ENCODE measurements around the gene PLXNA2. TPM values are rescaled to one million over a fixed set of nuclear protein-coding genes. Genes with fewer than 3 reads are reported as not detected.

PLXNA2 gene
- total RNA-seq, 2 donors from 2014 or later = 0.04 to 0.39 TPM

DNA sequence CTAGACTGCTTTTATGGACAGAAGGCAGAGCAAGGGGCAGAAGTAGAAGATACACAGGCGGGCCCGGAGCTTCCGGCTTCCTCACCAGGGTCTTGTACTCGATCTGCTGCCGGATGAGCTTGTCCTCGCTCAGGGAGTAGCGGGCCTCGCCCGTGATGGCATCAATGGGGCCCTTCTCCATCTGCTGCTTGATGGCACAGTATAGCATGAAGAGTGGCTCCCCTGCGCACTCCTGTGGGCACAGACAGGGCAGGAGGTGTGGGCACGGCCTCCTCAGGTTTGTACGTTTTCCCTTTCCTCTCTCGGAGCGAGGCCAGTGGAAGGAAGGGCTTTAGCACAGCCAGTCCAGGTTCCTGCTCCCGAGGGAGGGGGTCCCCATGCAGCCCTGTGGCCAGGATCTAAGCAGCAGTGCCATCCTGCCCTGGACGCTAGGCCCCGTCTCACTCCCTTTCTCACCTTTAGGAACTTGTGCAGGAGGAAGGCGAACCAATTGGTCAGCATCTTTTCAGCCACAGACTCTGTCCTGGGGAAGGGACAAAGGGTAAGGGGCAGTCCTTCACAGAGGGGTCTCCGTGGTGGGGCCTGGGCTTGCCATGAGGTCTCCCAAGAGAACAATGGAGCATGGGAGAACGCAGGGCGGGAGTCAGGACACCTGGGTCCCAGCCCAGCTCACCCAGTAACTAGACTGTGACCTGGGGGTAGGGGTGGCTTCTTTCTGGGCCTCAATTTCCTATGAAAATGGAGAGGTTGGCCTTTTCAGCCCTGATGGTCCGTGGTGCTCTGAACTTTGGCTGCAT is 204.4 kb downstream of the PLXNA2 start:
- Mint-ChIP-seq H3K9me3 (no peaks in the 10 kb centered on the region), H3K36me3 (no peaks in the 10 kb centered on the region), H3K27ac (no peak overlapping the region)
- no peak for DNase-seq (ENCODE audit: low spot score in 2 of 2)
- no peak for ATAC-seq

DNA sequence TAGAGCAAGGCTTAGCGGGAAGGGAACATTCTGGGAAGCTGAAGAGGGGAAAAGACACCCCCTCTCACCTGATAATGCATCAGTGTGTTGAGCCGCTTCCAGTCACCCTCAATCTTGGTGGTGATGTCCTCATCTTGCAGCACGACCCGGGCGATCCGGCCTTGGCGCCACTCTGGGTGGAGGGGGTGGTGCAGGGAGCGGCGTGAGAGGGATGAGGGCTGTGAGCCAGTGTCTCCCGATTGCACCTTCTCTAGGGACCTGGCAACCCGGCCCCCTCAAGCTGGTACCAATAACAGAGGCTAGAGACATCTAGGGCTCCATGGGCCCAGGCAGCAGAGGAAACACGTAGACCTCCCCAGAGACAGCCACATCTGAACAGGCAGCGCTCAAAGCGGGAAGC is 205.9 kb downstream of the PLXNA2 start:
- H3K27ac Mint-ChIP-seq = no peak overlapping the region
- no peak for ATAC-seq

DNA sequence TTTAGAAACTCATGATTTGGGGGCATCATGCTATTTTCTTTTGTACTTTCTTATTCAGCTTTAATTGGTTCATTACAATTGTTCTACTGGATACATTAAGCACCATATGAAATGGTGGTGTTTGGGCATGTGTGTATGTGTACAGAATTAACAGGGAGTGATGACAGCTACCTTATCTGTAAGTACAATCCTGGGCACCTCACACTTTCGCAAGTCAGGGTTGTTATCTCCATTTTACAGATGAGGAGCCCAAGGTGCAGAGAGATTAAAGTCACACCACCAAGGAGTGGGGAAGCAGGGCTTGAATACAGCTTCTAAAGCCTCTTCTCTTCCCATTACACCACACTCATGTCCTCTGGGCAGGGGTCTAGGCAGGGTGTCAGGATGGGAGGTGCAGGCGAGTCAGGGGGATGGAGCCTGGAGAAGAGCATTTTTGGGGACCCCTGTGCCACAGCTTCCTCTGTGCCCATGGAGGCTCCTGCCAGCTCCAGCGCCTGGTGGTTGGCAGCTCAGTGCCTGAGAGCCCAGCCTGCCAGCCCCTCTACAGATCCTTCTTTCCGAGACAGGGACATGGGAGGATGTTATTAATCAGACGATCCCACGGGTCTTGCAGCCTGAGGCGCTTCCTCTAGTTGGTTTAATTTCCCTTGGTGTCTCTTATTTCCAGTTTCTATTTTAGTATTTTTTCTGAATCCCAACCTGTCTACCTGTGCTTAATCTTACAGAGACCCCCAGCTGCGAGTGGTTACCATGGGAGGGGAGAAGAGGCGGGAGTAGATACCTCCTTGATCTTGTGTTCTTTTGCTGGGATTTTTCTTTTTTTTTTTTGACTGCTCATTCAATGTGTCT is 207.0 kb downstream of the PLXNA2 start:
- ATAC-seq (no peak), DNase-seq (ENCODE audit: low spot score in 2 of 2) (no peak)
- no peak overlapping the region for H3K27ac Mint-ChIP-seq
- no peaks in the 10 kb centered on the region for H3K36me3 Mint-ChIP-seq
- H3K9me3 Mint-ChIP-seq = no peaks in the 10 kb centered on the region

More for the DNA sequence above, 205.9 kb downstream of the PLXNA2 start:
- DNase-seq (ENCODE audit: low spot score in 2 of 2) = no peak
- Mint-ChIP-seq H3K9me3 (no peaks in the 10 kb centered on the region), H3K36me3 (no peaks in the 10 kb centered on the region)

DNA sequence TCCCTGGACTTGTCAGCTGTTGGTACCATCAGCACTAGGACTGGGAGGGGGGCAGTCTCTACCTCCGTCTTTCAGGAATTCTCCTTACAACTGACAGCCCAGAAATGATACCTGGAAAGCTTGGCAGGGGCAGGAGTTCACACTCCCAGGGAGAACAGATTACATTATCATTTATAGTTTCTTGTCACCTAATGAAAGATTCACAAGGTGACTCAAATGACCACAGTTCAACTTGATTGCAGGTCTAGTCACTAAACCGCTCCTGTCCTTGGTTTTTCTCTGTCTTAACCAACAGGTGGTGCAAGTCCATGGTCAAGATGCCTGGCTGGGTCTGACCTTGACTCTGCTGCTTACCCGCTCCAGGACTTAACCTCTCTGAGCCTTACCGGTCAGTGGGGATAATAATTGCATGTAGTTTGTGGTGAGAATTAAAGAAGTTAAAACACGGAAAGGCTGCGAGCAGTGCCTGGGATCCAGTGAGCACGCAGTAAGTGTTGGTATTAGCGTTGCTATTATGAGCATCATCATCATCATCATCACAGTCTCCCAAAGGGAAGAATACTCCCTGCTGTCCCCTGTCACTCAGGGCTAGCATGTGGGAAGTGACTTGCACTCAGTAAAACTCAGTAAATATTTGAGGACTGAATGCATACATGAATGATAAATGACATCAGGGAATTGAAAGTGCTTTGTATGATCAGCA is 207.9 kb downstream of the PLXNA2 start:
- Mint-ChIP-seq H3K9me3 (no peaks in the 10 kb centered on the region), H3K27ac (no peak overlapping the region), H3K36me3 (no peaks in the 10 kb centered on the region)
- ATAC-seq = no peak
- DNase-seq (ENCODE audit: low spot score in 2 of 2) = no peak

DNA sequence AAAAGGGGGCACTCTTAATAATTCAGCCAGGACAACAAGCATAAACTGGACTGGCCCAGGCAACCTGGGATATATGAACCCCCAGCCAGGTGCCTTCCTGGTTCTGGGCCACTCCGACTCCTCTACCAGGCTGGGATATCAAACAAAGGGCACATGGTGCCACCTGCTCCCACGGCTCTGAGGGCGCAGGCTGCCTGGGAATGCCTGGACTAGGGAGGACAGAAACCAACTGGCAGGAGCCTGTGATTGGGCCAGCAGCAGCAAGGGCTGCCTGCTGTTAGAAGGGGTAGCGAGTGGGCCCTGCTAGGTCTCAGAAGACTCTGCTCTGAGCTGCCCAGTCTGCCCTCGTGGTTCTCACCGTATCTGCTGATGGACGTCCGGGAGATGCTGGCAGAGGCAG is 210.0 kb downstream of the PLXNA2 start:
- no peak for DNase-seq (ENCODE audit: low spot score in 2 of 2)
- Mint-ChIP-seq H3K36me3 (no peaks in the 10 kb centered on the region), H3K9me3 (no peaks in the 10 kb centered on the region), H3K27ac (no peak overlapping the region)
- ATAC-seq = no peak

DNA sequence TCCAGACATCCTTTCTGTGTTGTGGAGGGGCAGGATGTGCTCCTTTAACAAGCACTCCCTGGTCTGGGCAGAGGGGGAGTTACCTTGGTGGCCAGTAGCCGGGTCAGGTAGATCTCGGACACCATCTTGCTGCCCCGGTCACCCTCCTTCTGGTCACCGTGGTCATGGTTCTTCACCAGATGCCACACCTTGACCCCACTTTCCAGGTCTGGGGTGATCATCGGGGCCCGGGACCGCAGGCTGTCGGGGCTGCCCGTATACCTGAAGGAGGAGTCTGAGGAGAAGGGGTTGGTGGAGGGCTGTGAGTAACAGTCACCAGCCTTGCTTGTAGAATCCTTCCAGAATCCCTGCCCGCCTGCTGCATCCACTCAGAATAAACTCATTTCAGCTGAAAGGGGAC is 210.9 kb downstream of the PLXNA2 start:
- DNase-seq (ENCODE audit: low spot score in 2 of 2) (no peak), ATAC-seq (no peak)
- Mint-ChIP-seq H3K36me3 (no peaks in the 10 kb centered on the region), H3K9me3 (no peaks in the 10 kb centered on the region), H3K27ac (no peak overlapping the region)

DNA sequence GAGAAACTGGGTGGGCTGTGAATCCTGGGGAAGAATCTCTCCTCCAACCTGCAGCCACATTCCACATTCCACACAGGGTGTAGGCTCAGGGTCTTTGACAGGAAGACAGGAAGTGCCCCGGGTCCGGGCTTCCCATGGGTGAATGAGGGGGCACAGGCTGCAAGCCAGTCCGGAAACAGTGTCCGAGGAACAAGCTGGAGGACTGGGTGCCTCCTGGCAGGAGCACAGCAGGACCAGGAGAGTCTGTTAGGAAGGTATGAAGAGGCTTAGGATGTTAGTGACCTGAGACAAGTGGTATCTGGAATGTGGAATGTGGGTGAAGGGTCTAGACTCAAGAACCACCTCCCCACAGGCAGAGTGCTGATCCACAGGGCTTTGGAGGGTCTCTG is 212.3 kb downstream of the PLXNA2 start:
- ATAC-seq (no peak), DNase-seq (ENCODE audit: low spot score in 2 of 2) (no peak)
- Mint-ChIP-seq H3K36me3 (no peaks in the 10 kb centered on the region), H3K9me3 (no peaks in the 10 kb centered on the region), H3K27ac (no peak overlapping the region)

DNA sequence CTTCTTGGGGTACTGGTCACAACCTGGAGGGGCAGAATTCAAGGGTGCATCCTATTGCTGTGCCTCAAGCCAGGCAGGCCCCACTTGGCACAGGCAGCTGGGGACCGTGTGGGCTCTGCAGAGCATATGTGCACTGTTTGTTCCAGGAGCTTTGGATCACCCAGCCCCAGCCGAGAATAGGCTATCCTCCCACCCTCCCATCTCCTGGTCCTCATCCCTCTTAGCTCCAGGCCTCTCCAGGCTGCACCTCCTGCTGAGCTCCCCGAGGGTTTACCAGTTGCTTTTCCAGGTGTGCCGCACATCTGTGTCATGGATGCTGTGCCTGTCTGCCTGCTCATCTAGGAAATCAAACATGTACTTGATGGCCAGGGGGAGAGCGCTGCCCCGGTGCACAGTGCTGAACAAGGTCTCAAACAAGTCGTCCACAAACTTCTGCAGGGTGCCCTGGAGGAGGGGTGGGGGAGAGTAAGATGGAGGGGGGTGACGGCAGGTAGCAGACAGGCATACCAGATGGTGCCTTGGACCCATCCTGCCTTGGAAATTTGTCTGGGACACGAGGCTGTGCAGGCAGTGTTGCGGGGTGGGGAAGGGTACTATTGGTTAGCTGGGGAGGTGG is 212.8 kb downstream of the PLXNA2 start:
- H3K36me3 Mint-ChIP-seq = no peaks in the 10 kb centered on the region
- DNase-seq (ENCODE audit: low spot score in 2 of 2) (no peak), ATAC-seq (no peak)
- no peak overlapping the region for H3K27ac Mint-ChIP-seq
- no peaks in the 10 kb centered on the region for H3K9me3 Mint-ChIP-seq

DNA sequence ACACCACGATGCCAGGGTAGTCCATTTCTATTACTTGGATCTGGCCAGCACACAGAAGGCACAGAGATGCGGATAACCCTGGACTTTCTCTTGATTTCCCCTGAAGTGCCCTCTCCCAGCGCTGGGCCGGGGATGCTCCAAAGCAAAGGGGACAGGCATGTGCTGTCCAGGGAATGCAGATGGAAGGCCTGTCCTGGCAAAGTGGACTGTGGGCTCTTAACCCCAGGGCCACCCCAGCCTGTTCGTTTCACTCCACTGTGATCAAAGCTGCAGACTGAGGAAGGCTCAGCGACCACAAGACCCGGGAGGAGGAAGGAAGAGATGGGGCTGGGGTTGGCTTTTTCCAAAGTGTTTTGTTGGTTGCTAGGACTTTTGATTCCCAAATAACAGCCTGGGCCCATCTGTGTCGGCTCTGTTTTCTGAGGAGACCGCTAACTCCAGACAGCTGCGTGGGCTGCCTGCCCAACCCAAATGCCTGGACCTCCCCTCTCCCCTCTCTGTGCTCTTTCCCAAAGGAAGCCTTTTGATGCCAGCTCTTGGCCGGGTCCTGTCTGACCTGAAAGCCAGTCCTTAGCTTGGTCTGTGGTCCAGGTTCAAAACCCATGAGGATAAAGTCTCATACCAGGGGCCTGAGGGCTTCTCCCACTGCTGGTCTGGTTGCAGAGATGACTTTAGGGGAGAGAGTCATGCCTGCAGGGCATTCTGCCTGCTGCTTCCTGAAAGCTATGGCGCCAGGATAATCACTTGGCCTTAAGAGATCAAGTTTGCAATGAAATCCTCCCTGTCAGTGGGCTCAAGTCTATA is 213.7 kb downstream of the PLXNA2 start:
- Mint-ChIP-seq H3K9me3 (no peaks in the 10 kb centered on the region), H3K27ac (no peak overlapping the region), H3K36me3 (no peaks in the 10 kb centered on the region)
- DNase-seq (ENCODE audit: low spot score in 2 of 2) = no peak
- ATAC-seq = no peak

DNA sequence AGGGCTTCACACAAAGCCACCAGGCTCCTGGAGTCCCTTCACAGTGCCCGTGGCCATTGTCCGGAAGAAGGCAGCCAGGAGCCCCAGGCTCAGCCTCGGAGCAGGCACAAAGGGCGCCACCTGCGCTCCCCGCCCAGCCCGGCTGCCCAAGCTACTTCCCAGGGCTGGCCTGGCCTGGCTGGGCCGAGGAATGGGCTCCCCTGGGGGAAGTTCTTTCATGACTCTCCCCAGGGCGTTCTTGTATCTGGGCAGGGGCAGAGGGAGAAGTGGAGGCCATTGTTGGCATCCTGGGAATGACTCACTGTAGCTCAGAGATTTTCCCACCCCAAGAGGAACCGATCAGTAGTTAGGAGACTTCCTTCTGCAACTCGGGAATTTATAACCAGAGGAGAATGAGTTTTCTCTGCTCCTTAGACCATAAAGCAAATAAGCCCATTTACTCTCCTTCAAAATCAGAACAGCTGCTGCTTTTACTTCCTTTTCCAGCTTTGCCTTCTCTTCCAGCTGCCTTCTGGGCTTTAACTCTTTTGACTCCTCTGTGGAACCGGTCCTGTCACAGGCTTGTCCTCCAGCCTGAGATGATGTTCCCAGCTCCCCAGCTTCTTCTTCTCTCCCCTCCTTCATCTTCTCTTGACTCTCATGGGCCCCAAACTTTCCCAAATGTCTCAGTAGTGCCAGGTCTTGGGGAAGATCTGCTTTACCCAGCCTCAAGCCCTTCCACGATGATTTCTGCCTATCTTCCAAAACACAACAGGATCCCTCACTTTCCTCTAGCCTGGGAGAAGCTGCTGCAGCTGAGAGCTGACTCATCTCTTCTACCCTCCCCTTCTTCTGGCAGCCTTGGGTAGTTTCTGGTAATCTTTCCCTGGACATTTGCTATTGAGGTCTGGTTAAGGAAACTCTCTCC is 214.6 kb downstream of the PLXNA2 start:
- no peaks in the 10 kb centered on the region for H3K36me3 Mint-ChIP-seq
- H3K9me3 Mint-ChIP-seq = no peaks in the 10 kb centered on the region
- DNase-seq (ENCODE audit: low spot score in 2 of 2) (no peak), ATAC-seq (no peak)
- no peak overlapping the region for H3K27ac Mint-ChIP-seq

DNA sequence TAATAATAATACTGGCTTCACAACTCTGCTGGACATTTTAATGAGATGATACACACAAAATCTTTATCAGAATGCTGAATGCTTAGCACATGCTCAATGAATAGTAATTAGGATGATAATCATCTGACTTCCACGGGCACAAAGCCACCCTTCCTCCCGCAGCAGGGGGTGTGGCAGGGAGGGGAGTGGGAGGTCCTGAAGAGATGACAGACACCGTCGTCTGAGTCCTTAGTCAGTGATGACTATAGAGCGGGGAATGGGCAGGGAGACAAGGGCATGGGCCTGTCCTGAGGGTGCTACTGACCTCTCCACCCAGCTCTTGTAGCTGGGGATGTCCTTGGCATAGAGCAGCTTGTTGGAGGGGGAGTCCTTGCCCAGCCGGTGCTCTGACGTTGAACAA is 215.7 kb downstream of the PLXNA2 start:
- DNase-seq (ENCODE audit: low spot score in 2 of 2) (no peak), ATAC-seq (no peak)
- H3K27ac Mint-ChIP-seq = no peak overlapping the region
- H3K36me3 Mint-ChIP-seq = no peaks in the 10 kb centered on the region
- no peaks in the 10 kb centered on the region for H3K9me3 Mint-ChIP-seq

DNA sequence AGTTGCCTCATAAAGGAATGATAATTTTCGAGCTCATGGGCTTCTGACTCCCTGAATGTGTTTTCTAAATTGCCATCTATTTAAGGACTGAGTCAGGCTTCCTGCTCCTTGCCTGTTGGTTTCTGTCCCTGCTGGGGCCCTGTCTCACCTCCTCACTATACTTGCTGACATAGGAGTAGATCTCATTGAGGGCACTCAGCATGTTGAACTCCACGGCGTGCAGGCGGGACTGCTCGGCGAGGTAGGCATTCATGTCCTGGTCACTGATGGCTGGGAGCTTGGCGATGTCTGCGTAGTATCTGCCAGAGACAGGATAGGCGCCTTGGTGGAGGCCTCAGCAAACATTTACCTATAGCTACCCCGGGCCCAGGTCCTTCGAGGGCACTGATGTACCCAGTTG is 216.3 kb downstream of the PLXNA2 start:
- H3K36me3 Mint-ChIP-seq = no peaks in the 10 kb centered on the region
- H3K9me3 Mint-ChIP-seq = no peaks in the 10 kb centered on the region
- H3K27ac Mint-ChIP-seq = no peak overlapping the region
- DNase-seq (ENCODE audit: low spot score in 2 of 2) (no peak), ATAC-seq (no peak)

DNA sequence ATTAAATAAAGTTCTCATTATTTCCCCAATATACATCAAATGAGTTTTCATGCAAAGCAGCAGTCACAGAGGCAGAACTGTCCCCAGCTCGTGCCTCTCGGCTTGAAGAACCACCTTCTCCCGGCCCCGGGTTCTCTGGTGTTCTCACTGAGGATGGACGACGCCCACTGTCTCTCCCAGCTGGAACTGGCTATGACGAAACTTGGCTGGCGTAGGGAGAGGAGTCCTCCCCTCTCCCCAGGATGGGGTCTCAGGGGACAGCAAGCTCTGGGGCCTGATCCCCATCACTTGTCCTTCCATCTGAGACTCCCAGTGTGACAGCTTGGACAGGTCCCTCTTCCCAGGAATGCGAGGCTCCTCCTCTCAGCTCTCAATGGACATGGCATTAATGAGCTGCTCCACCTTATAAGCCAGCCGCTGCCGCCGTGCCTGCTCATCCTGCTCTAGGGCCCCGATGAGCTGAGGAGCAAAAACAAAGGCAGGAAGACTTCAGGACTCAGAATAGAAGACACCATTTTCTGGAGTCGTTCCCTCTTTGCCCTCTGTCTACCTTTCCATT is 217.2 kb downstream of the PLXNA2 start:
- H3K27ac Mint-ChIP-seq = no peak overlapping the region
- no peaks in the 10 kb centered on the region for H3K9me3 Mint-ChIP-seq

DNA sequence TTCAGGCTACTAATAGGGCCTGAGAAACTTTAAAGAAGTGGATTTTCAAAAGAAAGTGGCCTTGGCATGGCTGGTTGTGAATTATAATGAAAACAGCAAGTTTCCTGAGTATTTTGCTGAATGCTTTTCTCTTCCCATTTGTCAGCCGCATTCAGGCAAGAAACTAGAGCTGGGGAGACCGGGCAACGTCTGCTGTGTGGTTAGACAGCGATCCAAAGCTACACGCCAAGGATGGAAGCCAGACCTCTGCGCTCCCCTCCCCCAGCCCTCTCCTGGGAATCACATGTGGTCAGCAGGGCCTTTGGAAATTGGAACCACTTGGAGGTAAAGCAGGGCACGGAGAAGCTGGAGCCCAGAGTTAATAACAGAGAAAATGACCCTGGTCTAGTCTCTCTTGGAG is 219.2 kb downstream of the PLXNA2 start:
- no peaks in the 10 kb centered on the region for H3K36me3 Mint-ChIP-seq
- H3K9me3 Mint-ChIP-seq = no peaks in the 10 kb centered on the region
- no peak for DNase-seq (ENCODE audit: low spot score in 2 of 2)
- ATAC-seq = no peak
- H3K27ac Mint-ChIP-seq = no peak overlapping the region

More for the DNA sequence above, 217.2 kb downstream of the PLXNA2 start:
- no peak for ATAC-seq
- no peak for DNase-seq (ENCODE audit: low spot score in 2 of 2)
- H3K36me3 Mint-ChIP-seq = no peaks in the 10 kb centered on the region

DNA sequence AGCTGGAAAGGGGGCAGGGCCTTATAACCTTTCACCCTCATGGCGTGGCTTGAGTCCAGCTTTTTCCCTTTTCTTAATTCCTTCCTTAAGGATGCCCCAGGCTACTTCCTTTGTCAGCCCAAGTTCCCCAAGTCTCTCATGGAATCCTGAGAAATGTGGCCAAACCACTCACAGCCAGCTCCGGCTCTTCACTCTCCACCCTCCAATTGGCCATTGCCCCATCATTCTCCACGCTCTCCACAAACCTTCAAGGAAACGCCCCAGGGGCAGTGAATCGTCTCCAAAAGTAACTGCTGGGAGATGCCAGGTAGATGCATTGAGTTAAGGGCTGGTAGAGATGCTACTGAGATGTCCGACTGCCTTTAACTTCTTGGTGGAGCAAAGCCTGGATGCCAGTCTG is 219.8 kb downstream of the PLXNA2 start:
- Mint-ChIP-seq H3K36me3 (no peaks in the 10 kb centered on the region), H3K27ac (no peak overlapping the region), H3K9me3 (no peaks in the 10 kb centered on the region)
- ATAC-seq (no peak), DNase-seq (ENCODE audit: low spot score in 2 of 2) (no peak)
